ENCODE measurements around the gene CFD. TPM values are rescaled to one million over a fixed set of nuclear protein-coding genes. Genes with fewer than 3 reads are reported as not detected.

The CFD gene
- total RNA-seq, 1 donor from 2014 or later = not detected

DNA sequence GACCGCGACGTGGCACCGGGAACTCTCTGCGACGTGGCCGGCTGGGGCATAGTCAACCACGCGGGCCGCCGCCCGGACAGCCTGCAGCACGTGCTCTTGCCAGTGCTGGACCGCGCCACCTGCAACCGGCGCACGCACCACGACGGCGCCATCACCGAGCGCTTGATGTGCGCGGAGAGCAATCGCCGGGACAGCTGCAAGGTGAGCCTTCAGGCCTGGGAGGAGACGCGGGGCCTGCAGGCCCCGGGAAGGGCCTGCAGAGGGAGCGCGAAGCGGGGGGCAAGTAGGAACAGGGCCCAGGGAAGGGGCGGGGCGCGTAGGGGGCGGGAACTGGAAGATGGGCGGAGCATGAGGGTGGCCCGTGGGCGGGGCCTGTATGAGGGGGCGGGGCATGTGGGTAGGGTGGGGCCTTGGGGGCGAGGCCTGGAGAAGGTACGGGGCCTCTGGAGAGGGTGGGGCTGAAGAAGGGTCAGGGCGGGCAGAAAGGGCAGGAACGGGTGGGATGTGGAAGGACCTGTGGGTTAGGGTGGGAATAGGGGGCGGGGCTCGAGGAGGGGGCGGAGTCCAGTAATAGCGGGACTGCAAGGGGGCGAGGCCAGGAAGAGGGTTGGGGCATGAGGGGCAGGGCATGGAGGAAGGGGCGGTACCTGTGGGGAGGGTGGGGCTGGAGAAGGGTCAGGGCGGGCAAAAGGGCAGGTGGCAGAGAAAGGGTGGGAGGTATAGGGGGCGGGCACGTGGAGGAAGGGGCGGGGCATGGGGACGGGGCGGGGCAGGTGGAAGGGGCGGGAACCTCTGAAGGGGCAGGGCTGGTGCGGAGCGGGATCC is 2.5 kb downstream of the CFD start:
- peaks cover 11% of the 10 kb centered on the region for H3K9me3 Mint-ChIP-seq (ENCODE audit: unreplicated experiment)
- H3K27me3 Mint-ChIP-seq (ENCODE audit: unreplicated experiment) = peaks cover 14% of the 10 kb centered on the region
- TF ChIP-seq, protein P1, sequence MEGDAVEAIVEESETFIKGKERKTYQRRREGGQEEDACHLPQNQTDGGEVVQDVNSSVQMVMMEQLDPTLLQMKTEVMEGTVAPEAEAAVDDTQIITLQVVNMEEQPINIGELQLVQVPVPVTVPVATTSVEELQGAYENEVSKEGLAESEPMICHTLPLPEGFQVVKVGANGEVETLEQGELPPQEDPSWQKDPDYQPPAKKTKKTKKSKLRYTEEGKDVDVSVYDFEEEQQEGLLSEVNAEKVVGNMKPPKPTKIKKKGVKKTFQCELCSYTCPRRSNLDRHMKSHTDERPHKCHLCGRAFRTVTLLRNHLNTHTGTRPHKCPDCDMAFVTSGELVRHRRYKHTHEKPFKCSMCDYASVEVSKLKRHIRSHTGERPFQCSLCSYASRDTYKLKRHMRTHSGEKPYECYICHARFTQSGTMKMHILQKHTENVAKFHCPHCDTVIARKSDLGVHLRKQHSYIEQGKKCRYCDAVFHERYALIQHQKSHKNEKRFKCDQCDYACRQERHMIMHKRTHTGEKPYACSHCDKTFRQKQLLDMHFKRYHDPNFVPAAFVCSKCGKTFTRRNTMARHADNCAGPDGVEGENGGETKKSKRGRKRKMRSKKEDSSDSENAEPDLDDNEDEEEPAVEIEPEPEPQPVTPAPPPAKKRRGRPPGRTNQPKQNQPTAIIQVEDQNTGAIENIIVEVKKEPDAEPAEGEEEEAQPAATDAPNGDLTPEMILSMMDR (IDR thresholded peaks at IDR 0.05; ENCODE audit: partially characterized antibody, unreplicated experiment) = no peak
- peak; percentile 61 for DNase-seq
- H3K4me1 Mint-ChIP-seq (ENCODE audit: low read depth, unreplicated experiment) = no peaks in the 10 kb centered on the region
- H3K36me3 Mint-ChIP-seq (ENCODE audit: unreplicated experiment) = no peaks in the 10 kb centered on the region
- no peak overlapping the region for H3K27ac Mint-ChIP-seq (ENCODE audit: unreplicated experiment)
- H3K4me3 Mint-ChIP-seq (ENCODE audit: unreplicated experiment) = no peak overlapping the region

DNA sequence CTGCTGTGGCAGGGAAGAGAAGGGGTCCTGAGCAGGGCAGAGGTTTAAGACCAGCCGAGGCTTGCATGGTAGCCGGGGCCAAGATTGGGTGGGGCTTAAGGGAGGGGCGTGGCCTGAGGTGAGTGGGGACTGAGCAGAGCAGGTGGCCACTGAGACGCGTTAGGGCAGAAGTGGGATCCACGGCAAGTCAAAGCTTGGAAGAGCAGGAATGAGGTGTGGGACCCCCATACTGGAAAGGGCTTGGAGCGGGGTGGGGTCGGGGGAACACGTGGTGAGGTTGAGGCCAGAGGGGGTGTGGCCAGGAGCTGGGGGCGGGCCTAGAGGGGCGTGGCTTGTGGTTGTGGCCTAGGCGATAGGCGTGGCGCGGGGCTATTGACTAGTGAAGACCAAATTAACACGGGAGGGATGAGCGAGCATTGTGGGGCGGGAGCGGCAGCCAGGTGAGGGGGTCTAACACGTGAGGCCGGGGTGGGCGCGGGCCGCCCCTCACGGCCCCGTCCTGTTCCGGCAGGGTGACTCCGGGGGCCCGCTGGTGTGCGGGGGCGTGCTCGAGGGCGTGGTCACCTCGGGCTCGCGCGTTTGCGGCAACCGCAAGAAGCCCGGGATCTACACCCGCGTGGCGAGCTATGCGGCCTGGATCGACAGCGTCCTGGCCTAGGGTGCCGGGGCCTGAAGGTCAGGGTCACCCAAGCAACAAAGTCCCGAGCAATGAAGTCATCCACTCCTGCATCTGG is 3.3 kb downstream of the CFD start:
- peaks cover 14% of the 10 kb centered on the region for H3K27me3 Mint-ChIP-seq (ENCODE audit: unreplicated experiment)
- peaks cover 5% of the 10 kb centered on the region for H3K36me3 Mint-ChIP-seq (ENCODE audit: unreplicated experiment)
- H3K4me3 Mint-ChIP-seq (ENCODE audit: unreplicated experiment) = no peak overlapping the region
- peaks cover 12% of the 10 kb centered on the region for H3K9me3 Mint-ChIP-seq (ENCODE audit: unreplicated experiment)
- peak; percentile 78 for DNase-seq
- TF ChIP-seq, protein P1 (IDR thresholded peaks at IDR 0.05; ENCODE audit: partially characterized antibody, unreplicated experiment) = no peak
- H3K27ac Mint-ChIP-seq (ENCODE audit: unreplicated experiment) = no peak overlapping the region
- peaks cover 4% of the 10 kb centered on the region for H3K4me1 Mint-ChIP-seq (ENCODE audit: low read depth, unreplicated experiment)

DNA sequence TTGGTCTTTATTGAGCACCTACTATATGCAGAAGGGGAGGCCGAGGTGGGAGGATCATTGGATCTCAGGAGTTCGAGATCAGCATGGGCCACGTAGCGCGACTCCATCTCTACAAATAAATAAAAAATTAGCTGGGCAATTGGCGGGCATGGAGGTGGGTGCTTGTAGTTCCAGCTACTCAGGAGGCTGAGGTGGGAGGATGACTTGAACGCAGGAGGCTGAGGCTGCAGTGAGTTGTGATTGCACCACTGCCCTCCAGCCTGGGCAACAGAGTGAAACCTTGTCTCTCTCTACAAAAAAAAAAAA is 3.8 kb downstream of the CFD start:
- peaks cover 12% of the 10 kb centered on the region for H3K9me3 Mint-ChIP-seq (ENCODE audit: unreplicated experiment)
- TF ChIP-seq, protein P1 (IDR thresholded peaks at IDR 0.05; ENCODE audit: partially characterized antibody, unreplicated experiment) = no peak
- peaks cover 4% of the 10 kb centered on the region for H3K4me1 Mint-ChIP-seq (ENCODE audit: low read depth, unreplicated experiment)
- DNase-seq = no peak
- H3K27me3 Mint-ChIP-seq (ENCODE audit: unreplicated experiment) = peaks cover 14% of the 10 kb centered on the region
- H3K36me3 Mint-ChIP-seq (ENCODE audit: unreplicated experiment) = peaks cover 5% of the 10 kb centered on the region
- H3K27ac Mint-ChIP-seq (ENCODE audit: unreplicated experiment) = no peak overlapping the region
- H3K4me3 Mint-ChIP-seq (ENCODE audit: unreplicated experiment) = no peak overlapping the region

DNA sequence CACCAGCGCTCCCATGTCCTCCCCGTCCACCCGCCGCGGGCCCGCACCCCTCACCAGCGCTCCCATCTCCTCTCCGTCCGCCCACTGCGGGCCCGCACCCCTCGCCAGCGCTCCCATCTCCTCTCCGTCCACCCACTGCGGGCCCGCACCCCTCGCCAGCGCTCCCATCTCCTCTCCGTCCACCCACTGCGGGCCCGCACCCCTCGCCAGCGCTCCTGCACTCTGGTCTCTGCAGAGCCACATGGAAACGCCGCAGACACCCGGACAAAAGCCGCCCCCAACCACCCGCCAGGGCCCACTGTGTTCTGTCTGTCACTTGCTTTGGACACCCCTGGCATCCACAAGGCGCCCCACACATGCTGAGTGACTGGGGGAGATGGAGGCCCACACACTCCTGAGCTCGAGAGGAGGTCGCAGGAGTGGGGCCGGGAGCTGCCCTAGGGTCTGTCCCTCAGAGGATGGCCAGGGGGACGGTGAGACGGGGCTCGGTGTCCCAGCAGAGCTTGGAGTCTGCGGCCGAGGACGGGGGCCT is 7.4 kb downstream of the CFD start:
- peaks cover 6% of the 10 kb centered on the region for H3K4me1 Mint-ChIP-seq (ENCODE audit: low read depth, unreplicated experiment)
- DNase-seq = no peak
- H3K27me3 Mint-ChIP-seq (ENCODE audit: unreplicated experiment) = peaks cover 16% of the 10 kb centered on the region
- H3K4me3 Mint-ChIP-seq (ENCODE audit: unreplicated experiment) = no peak overlapping the region
- peaks cover 5% of the 10 kb centered on the region for H3K36me3 Mint-ChIP-seq (ENCODE audit: unreplicated experiment)
- peaks cover 17% of the 10 kb centered on the region for H3K9me3 Mint-ChIP-seq (ENCODE audit: unreplicated experiment)
- TF ChIP-seq, protein P1 (IDR thresholded peaks at IDR 0.05; ENCODE audit: partially characterized antibody, unreplicated experiment) = no peak
- no peak overlapping the region for H3K27ac Mint-ChIP-seq (ENCODE audit: unreplicated experiment)

Data from glutamatergic neuron (in vitro differentiated cells).